T1000 (cell line): ENCODE measurements around the gene RBL1.

ENCODE experiments used
- DNase-seq: peaks from one replicate; lab custom pipeline; 2025; ENCODE audit warnings: mixed read lengths; lab: John Stamatoyannopoulos, UW

RBL1 gene

GRCh38 chr20:36951198-36951978, 144.4 kb downstream of the RBL1 start, which contains the start of gene SAMHD1:
SAMHD1 (minus strand) TSS chr20:36951708; CDS start chr20:36951643, 65 bp downstream.
- peak; percentile 98 for DNase-seq

- DNase-seq: no peak
Measured at GRCh38 chr20:36950414-36951197, 145.2 kb downstream of the RBL1 start.
